ENCODE measurements around the gene CDH15. TPM values are rescaled to one million over a fixed set of nuclear protein-coding genes. Genes with fewer than 3 reads are reported as not detected.

Gene CDH15
- polyA plus RNA-seq (2013, experiment 1 of 2; ENCODE audit: insufficient read length): 1.7 TPM
- 8.2 TPM for polyA plus RNA-seq (2013, experiment 2 of 2; ENCODE audit: insufficient read length)

- DNase-seq: peak; percentile 81
These were observed at the start of gene CDH15 for GRCh38 chr16:89171216-89172170. CDH15 (plus strand) TSS chr16:89171748; CDS start chr16:89171832, 84 bp downstream.

- DNase-seq: no peak
These were observed 49.2 kb upstream of the CDH15 start for GRCh38 chr16:89122322-89122851.

- no peak for DNase-seq
These were observed 48.3 kb upstream of the CDH15 start for GRCh38 chr16:89123001-89123830.

GRCh38 chr16:89123831-89124100 lies 47.8 kb upstream of the CDH15 start:
- no peak for DNase-seq

GRCh38 chr16:89129378-89129777 lies 42.2 kb upstream of the CDH15 start:
- no peak for DNase-seq

- no peak for DNase-seq
These were observed 41.1 kb upstream of the CDH15 start for GRCh38 chr16:89130448-89130847.

GRCh38 chr16:89131783-89132182 lies 39.8 kb upstream of the CDH15 start:
- DNase-seq: no peak

GRCh38 chr16:89132194-89133005 lies 39.1 kb upstream of the CDH15 start:
- no peak for DNase-seq

GRCh38 chr16:89133457-89134127 lies 38.0 kb upstream of the CDH15 start:
- no peak for DNase-seq

- DNase-seq: no peak
These were observed 37.3 kb upstream of the CDH15 start for GRCh38 chr16:89134269-89134668.

GRCh38 chr16:89135166-89135565 lies 36.4 kb upstream of the CDH15 start:
- no peak for DNase-seq

- no peak for DNase-seq
These were observed 35.4 kb upstream of the CDH15 start for GRCh38 chr16:89135971-89136765.

- no peak for DNase-seq
These were observed 34.6 kb upstream of the CDH15 start for GRCh38 chr16:89136931-89137330.

GRCh38 chr16:89137666-89138512 lies 33.7 kb upstream of the CDH15 start:
- no peak for DNase-seq

GRCh38 chr16:89138513-89138795 lies 33.1 kb upstream of the CDH15 start:
- DNase-seq: no peak

- DNase-seq: no peak
These were observed 32.6 kb upstream of the CDH15 start for GRCh38 chr16:89138843-89139520.

GRCh38 chr16:89139907-89140361 lies 31.6 kb upstream of the CDH15 start:
- DNase-seq: no peak

- DNase-seq: no peak
These were observed 31.1 kb upstream of the CDH15 start for GRCh38 chr16:89140401-89140800.
